Tracheal epithelial cell (primary cell): Measurements from ENCODE around the gene ZNF296. TPM values are rescaled to one million over a fixed set of nuclear protein-coding genes. Genes with fewer than 3 reads are reported as not detected.

Source experiments
- total RNA-seq: library from RNA; depleted of rRNA; stranded (reverse); fragments of >200 nt; gene quantifications from 2 replicates; pipeline ENCODE4 v1.2.1, GENCODE V29; 2014

Gene ZNF296
- 0.48 and 0.64 TPM in 2 replicates for total RNA-seq

DNA sequence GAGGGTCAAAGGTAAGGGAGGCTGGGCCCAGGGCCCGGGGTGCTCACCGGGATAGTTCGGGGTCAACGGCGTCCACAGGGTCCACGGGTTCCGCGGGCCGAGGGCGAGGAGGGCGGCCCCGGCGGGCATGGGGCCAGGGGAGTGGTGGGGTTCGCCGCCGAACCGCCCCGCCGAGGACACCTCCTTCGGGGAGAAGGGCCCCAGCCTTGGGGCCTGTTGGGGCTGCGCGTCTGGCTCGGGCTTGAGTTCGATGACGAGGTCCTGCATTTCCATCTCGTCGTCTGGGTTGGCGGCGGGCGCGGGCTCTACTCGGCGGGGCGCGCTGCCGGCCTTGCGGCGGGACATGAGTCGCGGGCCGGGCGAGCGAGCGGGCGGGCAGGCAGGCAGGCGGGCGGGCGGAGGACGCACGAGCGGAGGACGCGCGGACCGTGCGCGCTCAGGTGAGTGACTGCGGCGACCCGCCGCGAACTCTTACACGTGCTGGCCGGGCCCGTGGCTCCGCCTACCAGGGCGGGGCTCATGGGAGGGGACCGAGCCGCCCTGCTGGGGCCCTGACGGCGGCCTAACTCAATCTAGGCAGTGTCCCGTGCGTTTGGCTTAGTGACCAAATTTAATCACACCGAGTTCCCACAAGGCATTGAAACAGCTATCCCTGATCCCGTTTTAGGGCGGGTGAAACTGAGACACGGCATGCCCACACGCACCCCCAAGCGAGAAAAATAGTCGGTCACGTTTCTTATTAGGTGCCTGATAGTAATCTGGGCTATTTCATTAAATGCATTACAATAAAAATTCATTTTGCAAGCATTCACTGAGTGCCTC, at the start of gene ZNF296:
TSS of gene ZNF296 (minus strand) at position 450 of the 822 bp plus-strand sequence. CDS start at position 345, 105 bp downstream.

DNA sequence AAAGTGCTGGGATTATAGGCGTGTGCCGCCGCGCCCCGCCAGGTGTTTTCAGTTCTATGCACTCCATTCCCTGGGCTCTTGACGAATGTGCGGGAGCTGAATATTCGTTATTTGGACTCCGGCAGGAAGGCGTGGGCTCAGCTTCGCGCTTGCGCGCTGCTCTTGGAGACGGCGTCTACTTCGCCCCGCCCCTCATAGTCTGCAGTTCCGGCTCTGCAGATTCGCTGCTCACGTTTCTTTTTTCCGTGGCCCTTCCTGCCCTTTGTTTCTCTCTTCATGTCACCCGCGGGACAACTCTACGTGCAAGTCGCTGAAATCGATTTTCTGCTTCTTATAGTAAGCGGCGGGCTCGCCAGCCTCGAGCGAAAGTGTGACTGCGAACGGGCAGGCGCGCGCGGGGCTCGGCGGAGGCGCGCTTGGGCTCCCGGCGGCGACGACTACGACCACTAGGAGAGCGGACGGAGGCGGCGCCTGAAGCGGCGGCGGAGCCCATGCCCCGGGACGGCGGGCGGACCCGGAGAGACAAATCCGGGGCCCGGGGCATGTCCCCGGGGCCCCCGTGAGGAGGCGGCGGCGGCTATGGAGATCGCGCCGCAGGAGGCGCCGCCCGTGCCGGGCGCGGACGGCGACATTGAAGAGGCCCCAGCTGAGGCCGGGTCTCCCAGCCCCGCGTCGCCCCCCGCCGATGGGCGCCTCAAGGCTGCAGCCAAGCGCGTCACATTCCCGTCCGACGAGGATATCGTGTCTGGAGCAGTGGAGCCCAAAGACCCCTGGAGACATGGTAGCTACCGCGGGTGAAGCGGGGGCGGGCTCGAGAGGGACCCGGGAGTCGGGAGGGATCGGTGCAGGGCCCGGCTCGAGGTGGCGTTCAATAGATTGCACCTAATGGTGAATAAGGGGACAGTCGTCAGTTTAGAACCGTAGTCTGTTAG, 16.7 kb upstream of the ZNF296 start, which contains the start of gene PPP1R37:
TSS of gene PPP1R37 (plus strand) at position 433 of the 932 bp plus-strand sequence. CDS start at position 580, 147 bp downstream.

DNA sequence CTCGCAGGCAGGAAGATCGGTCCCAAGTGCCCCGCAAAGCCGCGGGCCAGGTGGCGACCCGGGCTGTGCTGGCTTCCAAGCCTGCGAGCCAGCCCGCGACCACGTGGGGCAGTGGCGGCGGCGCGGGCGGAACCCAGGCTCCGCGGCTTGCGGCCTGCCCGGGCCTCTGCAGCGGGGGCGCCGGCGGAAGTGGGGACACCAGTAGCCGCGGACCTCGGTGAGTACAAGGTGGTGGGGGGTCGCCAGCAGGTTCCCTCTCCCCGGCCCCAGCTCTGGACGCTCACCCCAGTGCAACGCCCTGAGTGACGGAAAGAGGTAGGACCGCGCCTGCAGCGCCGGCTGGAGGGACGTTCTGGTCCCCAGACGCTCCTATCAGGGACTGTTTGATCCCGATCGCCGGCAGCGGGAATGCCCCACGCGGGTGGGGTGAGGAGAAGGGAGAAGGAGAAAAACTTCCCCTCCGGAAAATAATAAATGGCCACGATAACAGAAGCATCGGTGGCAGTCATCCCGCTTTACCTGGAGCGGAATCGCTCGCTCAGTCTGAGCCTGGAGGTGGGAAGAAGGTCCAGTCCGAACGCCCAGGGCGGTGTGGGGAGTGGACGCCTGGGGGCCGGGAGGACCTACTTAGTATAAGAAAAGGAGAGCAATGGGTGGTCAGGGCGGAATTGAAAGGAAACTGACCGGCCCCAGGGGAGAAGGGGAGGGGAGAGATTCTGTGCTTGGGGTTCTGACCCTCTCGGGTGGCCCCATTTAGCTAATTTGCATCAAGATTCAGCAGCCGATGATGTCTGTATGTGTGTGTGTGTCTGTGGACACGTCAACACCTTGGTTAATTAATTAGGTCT, 3.0 kb upstream of the ZNF296 start, which contains the start of gene GEMIN7:
TSS of gene GEMIN7 (plus strand) at position 198 of the 848 bp plus-strand sequence. CDS start 10,855 bp downstream, outside the sequence.

DNA sequence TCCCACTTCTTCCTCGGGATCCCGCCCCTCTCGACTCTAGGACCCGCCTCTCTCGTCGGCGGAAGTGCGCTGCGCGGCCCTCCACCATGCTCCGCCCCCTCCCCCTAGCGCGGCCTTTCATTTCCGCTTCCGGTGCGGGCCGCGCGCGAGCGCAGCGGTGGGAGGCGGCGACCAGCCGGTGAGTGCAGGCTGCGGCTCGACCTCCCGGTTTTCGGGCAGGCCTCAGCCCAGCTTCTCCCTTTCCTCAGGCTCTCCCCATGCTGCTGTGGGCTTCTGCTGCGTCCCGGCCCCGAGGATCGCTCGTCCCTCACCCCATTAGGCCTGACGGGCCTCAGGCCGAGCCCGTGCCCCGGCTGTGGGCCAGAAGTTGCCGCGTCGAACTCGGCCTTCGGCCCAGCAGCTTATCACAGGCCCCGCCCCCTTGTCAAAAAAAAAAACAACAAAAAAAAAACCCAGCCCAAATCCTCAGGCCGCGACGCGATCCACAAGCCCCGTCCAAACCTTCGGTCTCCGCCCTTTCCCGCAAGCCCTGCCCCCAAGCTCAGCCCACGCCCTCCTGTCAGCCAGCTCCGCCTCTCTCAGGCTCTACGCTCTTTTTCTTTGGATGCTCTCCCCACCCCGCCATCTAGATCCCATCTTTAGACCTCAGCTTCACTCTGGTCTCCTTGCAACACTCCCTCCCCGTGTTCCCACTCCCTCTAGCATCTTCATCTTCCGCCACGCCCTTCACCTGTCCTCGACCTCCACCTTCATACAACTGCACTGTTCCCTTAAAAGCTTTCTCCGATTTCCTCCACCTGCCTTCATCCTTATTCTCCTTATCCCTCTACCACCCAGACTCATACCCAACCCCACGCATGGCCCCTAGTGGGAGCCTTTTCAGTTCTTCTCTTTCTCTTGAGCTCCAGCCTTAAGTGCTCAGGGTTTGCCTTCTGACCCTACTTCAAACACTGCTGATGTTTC, 37.1 kb downstream of the ZNF296 start, which contains the start of gene CLASRP:
TSS of gene CLASRP (plus strand) at position 115 of the 963 bp plus-strand sequence. CDS start 1,168 bp downstream, outside the sequence.

Other genes with a start within 250 kb of the ZNF296 start
- gene NECTIN2, start 230.2 kb downstream of the ZNF296 start, total RNA-seq, result 39.4 and 115 TPM in 2 replicates
- gene TOMM40, start 185.2 kb downstream of the ZNF296 start, total RNA-seq, result 72.0 and 100 TPM in 2 replicates
- 43.1 and 335 TPM in 2 replicates for gene APOE, start 170.7 kb downstream of the ZNF296 start, total RNA-seq
- gene APOC1, start 161.9 kb downstream of the ZNF296 start, total RNA-seq, result 3.4 and 4.3 TPM in 2 replicates
- not detected in 2 replicates for gene APOC4, start 134.2 kb downstream of the ZNF296 start, total RNA-seq
- gene APOC2, start 130.4 kb downstream of the ZNF296 start, total RNA-seq, result not detected in 2 replicates
- 37.3 and 43.9 TPM in 2 replicates for gene CLPTM1, start 121.1 kb downstream of the ZNF296 start, total RNA-seq
- gene RELB, start 75.0 kb downstream of the ZNF296 start, total RNA-seq, result 3.0 and 23.9 TPM in 2 replicates
- 6.3 and 9.0 TPM in 2 replicates for gene CLASRP, start 37.4 kb downstream of the ZNF296 start, total RNA-seq
- gene GEMIN7, start 2.8 kb upstream of the ZNF296 start, total RNA-seq, result 30.9 and 47.0 TPM in 2 replicates
- gene PPP1R37, start 16.7 kb upstream of the ZNF296 start, total RNA-seq, result 42.0 and 43.6 TPM in 2 replicates
- 0.85 and 0.96 TPM in 2 replicates for gene NKPD1, start 84.5 kb upstream of the ZNF296 start, total RNA-seq
- 17.7 and 21.4 TPM in 2 replicates for gene TRAPPC6A, start 101.8 kb upstream of the ZNF296 start, total RNA-seq
- 8.2 and 11.1 TPM in 2 replicates for gene BLOC1S3, start 102.3 kb upstream of the ZNF296 start, total RNA-seq
- gene EXOC3L2, start 168.9 kb upstream of the ZNF296 start, total RNA-seq, result 0.24 and 0.64 TPM in 2 replicates
- 10.0 and 12.8 TPM in 2 replicates for gene MARK4, start 174.8 kb upstream of the ZNF296 start, total RNA-seq
- not detected in 2 replicates for gene CKM, start 246.4 kb upstream of the ZNF296 start, total RNA-seq